WTC11 (cell line): ENCODE data around the gene OR51D1. TPM values are rescaled to one million over a fixed set of nuclear protein-coding genes. Genes with fewer than 3 reads are reported as not detected.

ENCODE experiments used
- ATAC-seq: fragments of 200-7000 bp; cut with Tn5 transposase; 2 replicates; pipeline ENCODE4 v1.10.0; 2021; ENCODE audit warnings: mild to moderate bottlenecking, moderate library complexity
- CTCF ChIA-PET: fragments of 300-600 bp; sonication (Branson Sonifier 250); formaldehyde crosslinking; loops from one replicate; lab custom pipeline; 2021; ENCODE audit warnings: antibody characterized with exemption; lab: Charles Lee
- POLR2A ChIA-PET: fragments of 350-600 bp; sonication (Branson Sonifier 250); formaldehyde crosslinking; loops from one replicate; lab custom pipeline; 2021; ENCODE audit warnings: antibody characterized with exemption; lab: Charles Lee
- DNase-seq: peaks from one replicate; pipeline ENCODE4 v3.0.0; 2021; ENCODE audit warnings: low spot score
- H3K27ac Mint-ChIP-seq: 2 replicates; pipeline ENCODE4 v1.8.0; 2021; ENCODE audit warnings: mixed read lengths
- H3K27me3 Mint-ChIP-seq: 2 replicates; pipeline ENCODE4 v1.8.0; 2021; ENCODE audit warnings: low read depth, mild to moderate bottlenecking, moderate library complexity, mixed read lengths
- H3K36me3 Mint-ChIP-seq: 2 replicates; pipeline ENCODE4 v1.8.0; 2021; ENCODE audit warnings: mixed read lengths
- H3K4me1 Mint-ChIP-seq: 2 replicates; pipeline ENCODE4 v1.8.0; 2022; ENCODE audit warnings: mixed read lengths
- H3K4me3 Mint-ChIP-seq: 2 replicates; pipeline ENCODE4 v1.8.0; 2021; ENCODE audit warnings: mild to moderate bottlenecking, moderate library complexity, mixed read lengths
- H3K9me3 Mint-ChIP-seq: 2 replicates; pipeline ENCODE4 v1.8.0; 2021; ENCODE audit warnings: mixed read lengths
- CREB1 ChIP-seq: sonication (generic); formaldehyde crosslinking; IDR thresholded peaks from 2 replicates; pipeline ENCODE4 v1.8.0; 2023; ENCODE audit warnings: mild to moderate bottlenecking, missing genetic modification reagents
- ELF4 ChIP-seq: sonication (generic); formaldehyde crosslinking; IDR thresholded peaks from 2 replicates; pipeline ENCODE4 v1.8.1; 2022; ENCODE audit warnings: low read depth, mild to moderate bottlenecking, moderate library complexity, missing genetic modification reagents
- ETV6 ChIP-seq: sonication (generic); formaldehyde crosslinking; IDR thresholded peaks from 2 replicates; pipeline ENCODE4 v1.8.1; 2022; ENCODE audit warnings: mild to moderate bottlenecking, missing genetic modification reagents
- FOXJ3 ChIP-seq: sonication (generic); formaldehyde crosslinking; IDR thresholded peaks from 2 replicates; pipeline ENCODE4 v1.9.0; 2021; ENCODE audit warnings: missing genetic modification reagents, mild to moderate bottlenecking, borderline replicate concordance
- GABPB1 ChIP-seq: sonication (generic); formaldehyde crosslinking; IDR thresholded peaks from 2 replicates; pipeline ENCODE4 v1.8.1; 2023; ENCODE audit warnings: mild to moderate bottlenecking, missing genetic modification reagents
- IRF2 ChIP-seq: sonication (generic); formaldehyde crosslinking; IDR thresholded peaks from 2 replicates; pipeline ENCODE4 v1.8.0; 2022; ENCODE audit warnings: low read depth, missing genetic modification reagents, borderline replicate concordance
- OVOL2 ChIP-seq: fragments of 250-450 bp; sonication (Bioruptor Pico); IDR thresholded peaks from 2 replicates; pipeline ENCODE4 v1.9.0; 2021; ENCODE audit warnings: mild to moderate bottlenecking, borderline replicate concordance
- SMAD3 ChIP-seq: sonication (generic); formaldehyde crosslinking; IDR thresholded peaks from 2 replicates; pipeline ENCODE4 v1.8.0; 2022; ENCODE audit warnings: missing genetic modification reagents, mild to moderate bottlenecking, borderline replicate concordance
- TCF7 ChIP-seq: sonication (generic); formaldehyde crosslinking; IDR thresholded peaks from 2 replicates; pipeline ENCODE4 v1.8.0; 2022; ENCODE audit warnings: mild to moderate bottlenecking, low read depth, missing genetic modification reagents, moderate library complexity
- ZNF263 ChIP-seq: sonication (generic); formaldehyde crosslinking; IDR thresholded peaks from 2 replicates; pipeline ENCODE4 v1.8.1; 2022; ENCODE audit warnings: low read depth, mild to moderate bottlenecking, moderate library complexity, missing genetic modification reagents
- ZNF317 ChIP-seq: sonication (generic); formaldehyde crosslinking; IDR thresholded peaks from 2 replicates; pipeline ENCODE4 v1.8.1; 2023; ENCODE audit warnings: low read depth, mild to moderate bottlenecking, moderate library complexity, missing genetic modification reagents, borderline replicate concordance
- total RNA-seq: library from RNA; stranded (reverse); gene quantifications from 3 replicates; pipeline ENCODE4 v1.2.3, GENCODE V29; 2021
- TF ChIP-seq, protein P1 (sequence below): sonication (generic); formaldehyde crosslinking; IDR thresholded peaks from 2 replicates; pipeline ENCODE4 v1.8.1; 2022; ENCODE audit warnings: mild to moderate bottlenecking, missing genetic modification reagents, moderate library complexity, borderline replicate concordance
- TF ChIP-seq, protein P2 (sequence below): sonication (generic); formaldehyde crosslinking; IDR thresholded peaks from 2 replicates; pipeline ENCODE4 v1.8.0; 2022; ENCODE audit warnings: mild to moderate bottlenecking, missing genetic modification reagents
- TF ChIP-seq, protein P3 (sequence below): sonication (generic); formaldehyde crosslinking; IDR thresholded peaks from 2 replicates; pipeline ENCODE4 v1.8.1; 2023; ENCODE audit warnings: mild to moderate bottlenecking, missing genetic modification reagents, borderline replicate concordance
- TF ChIP-seq, protein P4 (sequence below): fragments of 250-450 bp; sonication (Bioruptor Pico); IDR thresholded peaks from 2 replicates; pipeline ENCODE4 v1.9.0; 2021; ENCODE audit warnings: mild to moderate bottlenecking
- TF ChIP-seq, protein P5 (sequence below): sonication (generic); formaldehyde crosslinking; IDR thresholded peaks from 2 replicates; pipeline ENCODE4 v1.8.1; 2023; ENCODE audit warnings: mild to moderate bottlenecking, missing genetic modification reagents, moderate library complexity
- TF ChIP-seq, protein P6 (sequence below): sonication (generic); formaldehyde crosslinking; conservative IDR thresholded peaks from 2 replicates; pipeline ENCODE4 v1.8.1; 2022; ENCODE audit warnings: mild to moderate bottlenecking, missing genetic modification reagents
- TF ChIP-seq, protein P7 (sequence below): sonication (generic); formaldehyde crosslinking; IDR thresholded peaks from 2 replicates; pipeline ENCODE4 v1.8.0; 2023; ENCODE audit warnings: mild to moderate bottlenecking, missing genetic modification reagents
- TF ChIP-seq, protein P8 (sequence below): sonication (generic); formaldehyde crosslinking; IDR thresholded peaks from 2 replicates; pipeline ENCODE4 v1.8.1; 2022; ENCODE audit warnings: mild to moderate bottlenecking, moderate library complexity, missing genetic modification reagents
- TF ChIP-seq, protein P9 (sequence below): sonication (generic); formaldehyde crosslinking; IDR thresholded peaks from 2 replicates; pipeline ENCODE4 v1.8.1; 2022; ENCODE audit warnings: low read depth, missing genetic modification reagents, borderline replicate concordance

Gene OR51D1
- total RNA-seq, 1 experiment from 2014 or later, result not detected

DNA sequence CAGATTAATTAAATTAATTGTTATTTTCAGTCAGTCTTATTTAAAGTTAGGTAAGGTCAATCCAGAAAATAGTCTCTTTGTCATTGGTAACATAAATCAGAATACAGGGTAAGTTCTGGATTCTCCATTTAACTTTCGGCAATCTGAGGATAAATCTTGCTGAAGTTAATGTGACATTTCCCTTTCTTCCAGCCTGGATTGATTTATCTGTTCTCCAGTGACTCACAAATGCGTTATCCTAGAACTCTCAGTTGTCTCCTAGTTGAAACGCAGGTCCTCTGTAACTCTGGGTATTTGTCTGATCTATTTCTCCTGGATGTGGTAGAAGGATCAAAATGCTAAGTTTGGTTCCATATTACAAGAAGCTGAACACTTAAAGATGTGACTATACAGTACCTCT lies 27.5 kb downstream of the OR51D1 start (continued):
- TF ChIP-seq GABPB1 (CRISPR knock-in tag), result no peak
- no peak for TF ChIP-seq ZNF263
- TF ChIP-seq, protein P1, sequence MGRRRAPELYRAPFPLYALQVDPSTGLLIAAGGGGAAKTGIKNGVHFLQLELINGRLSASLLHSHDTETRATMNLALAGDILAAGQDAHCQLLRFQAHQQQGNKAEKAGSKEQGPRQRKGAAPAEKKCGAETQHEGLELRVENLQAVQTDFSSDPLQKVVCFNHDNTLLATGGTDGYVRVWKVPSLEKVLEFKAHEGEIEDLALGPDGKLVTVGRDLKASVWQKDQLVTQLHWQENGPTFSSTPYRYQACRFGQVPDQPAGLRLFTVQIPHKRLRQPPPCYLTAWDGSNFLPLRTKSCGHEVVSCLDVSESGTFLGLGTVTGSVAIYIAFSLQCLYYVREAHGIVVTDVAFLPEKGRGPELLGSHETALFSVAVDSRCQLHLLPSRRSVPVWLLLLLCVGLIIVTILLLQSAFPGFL (CRISPR knock-in tag), result no peak
- TF ChIP-seq, protein P2, sequence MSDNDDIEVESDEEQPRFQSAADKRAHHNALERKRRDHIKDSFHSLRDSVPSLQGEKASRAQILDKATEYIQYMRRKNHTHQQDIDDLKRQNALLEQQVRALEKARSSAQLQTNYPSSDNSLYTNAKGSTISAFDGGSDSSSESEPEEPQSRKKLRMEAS (CRISPR knock-in tag), result no peak
- TF ChIP-seq, all 79 proteins: peak for 0

DNA sequence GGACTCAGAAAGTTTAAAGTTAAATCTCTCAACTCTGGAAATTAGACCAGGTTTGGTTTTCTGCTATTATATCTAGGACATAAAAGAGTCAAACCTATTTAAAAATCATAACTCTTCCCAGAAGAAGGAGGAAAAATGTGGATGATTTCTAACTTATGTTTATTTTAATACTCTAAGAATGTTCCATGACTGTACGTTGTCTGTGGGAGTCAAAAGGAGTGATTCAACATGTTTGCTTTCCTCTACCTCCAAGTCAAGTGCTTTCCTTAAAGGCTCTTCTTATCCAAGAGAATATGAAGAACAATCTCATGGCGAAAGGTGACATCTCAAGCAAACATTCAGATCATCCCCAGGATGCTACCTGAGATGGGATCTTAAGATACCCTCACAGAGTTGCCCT lies 28.1 kb downstream of the OR51D1 start:
- H3K4me1 Mint-ChIP-seq, result peaks cover 12% of the 10 kb centered on the region
- DNase-seq (no peak), ATAC-seq (no peak)
- H3K36me3 Mint-ChIP-seq, result no peaks in the 10 kb centered on the region
- ChIA-PET POLR2A (no interaction called here), CTCF (no interaction called here)
- H3K4me3 Mint-ChIP-seq, result no peak overlapping the region
- no peaks in the 10 kb centered on the region for H3K27me3 Mint-ChIP-seq
- H3K9me3 Mint-ChIP-seq, result no peaks in the 10 kb centered on the region
- no peak overlapping the region for H3K27ac Mint-ChIP-seq
- no peak for TF ChIP-seq CREB1
- TF ChIP-seq, protein P3, sequence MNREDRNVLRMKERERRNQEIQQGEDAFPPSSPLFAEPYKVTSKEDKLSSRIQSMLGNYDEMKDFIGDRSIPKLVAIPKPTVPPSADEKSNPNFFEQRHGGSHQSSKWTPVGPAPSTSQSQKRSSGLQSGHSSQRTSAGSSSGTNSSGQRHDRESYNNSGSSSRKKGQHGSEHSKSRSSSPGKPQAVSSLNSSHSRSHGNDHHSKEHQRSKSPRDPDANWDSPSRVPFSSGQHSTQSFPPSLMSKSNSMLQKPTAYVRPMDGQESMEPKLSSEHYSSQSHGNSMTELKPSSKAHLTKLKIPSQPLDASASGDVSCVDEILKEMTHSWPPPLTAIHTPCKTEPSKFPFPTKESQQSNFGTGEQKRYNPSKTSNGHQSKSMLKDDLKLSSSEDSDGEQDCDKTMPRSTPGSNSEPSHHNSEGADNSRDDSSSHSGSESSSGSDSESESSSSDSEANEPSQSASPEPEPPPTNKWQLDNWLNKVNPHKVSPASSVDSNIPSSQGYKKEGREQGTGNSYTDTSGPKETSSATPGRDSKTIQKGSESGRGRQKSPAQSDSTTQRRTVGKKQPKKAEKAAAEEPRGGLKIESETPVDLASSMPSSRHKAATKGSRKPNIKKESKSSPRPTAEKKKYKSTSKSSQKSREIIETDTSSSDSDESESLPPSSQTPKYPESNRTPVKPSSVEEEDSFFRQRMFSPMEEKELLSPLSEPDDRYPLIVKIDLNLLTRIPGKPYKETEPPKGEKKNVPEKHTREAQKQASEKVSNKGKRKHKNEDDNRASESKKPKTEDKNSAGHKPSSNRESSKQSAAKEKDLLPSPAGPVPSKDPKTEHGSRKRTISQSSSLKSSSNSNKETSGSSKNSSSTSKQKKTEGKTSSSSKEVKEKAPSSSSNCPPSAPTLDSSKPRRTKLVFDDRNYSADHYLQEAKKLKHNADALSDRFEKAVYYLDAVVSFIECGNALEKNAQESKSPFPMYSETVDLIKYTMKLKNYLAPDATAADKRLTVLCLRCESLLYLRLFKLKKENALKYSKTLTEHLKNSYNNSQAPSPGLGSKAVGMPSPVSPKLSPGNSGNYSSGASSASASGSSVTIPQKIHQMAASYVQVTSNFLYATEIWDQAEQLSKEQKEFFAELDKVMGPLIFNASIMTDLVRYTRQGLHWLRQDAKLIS, result no peak
- no peak for TF ChIP-seq ELF4
- TF ChIP-seq TCF7 (CRISPR knock-in tag), result no peak
- TF ChIP-seq, protein P4, sequence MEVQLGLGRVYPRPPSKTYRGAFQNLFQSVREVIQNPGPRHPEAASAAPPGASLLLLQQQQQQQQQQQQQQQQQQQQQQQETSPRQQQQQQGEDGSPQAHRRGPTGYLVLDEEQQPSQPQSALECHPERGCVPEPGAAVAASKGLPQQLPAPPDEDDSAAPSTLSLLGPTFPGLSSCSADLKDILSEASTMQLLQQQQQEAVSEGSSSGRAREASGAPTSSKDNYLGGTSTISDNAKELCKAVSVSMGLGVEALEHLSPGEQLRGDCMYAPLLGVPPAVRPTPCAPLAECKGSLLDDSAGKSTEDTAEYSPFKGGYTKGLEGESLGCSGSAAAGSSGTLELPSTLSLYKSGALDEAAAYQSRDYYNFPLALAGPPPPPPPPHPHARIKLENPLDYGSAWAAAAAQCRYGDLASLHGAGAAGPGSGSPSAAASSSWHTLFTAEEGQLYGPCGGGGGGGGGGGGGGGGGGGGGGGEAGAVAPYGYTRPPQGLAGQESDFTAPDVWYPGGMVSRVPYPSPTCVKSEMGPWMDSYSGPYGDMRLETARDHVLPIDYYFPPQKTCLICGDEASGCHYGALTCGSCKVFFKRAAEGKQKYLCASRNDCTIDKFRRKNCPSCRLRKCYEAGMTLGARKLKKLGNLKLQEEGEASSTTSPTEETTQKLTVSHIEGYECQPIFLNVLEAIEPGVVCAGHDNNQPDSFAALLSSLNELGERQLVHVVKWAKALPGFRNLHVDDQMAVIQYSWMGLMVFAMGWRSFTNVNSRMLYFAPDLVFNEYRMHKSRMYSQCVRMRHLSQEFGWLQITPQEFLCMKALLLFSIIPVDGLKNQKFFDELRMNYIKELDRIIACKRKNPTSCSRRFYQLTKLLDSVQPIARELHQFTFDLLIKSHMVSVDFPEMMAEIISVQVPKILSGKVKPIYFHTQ (CRISPR knock-in tag), result no peak
- TF ChIP-seq, protein P5, sequence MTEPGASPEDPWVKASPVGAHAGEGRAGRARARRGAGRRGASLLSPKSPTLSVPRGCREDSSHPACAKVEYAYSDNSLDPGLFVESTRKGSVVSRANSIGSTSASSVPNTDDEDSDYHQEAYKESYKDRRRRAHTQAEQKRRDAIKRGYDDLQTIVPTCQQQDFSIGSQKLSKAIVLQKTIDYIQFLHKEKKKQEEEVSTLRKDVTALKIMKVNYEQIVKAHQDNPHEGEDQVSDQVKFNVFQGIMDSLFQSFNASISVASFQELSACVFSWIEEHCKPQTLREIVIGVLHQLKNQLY (CRISPR knock-in tag), result no peak
- TF ChIP-seq, protein P6, sequence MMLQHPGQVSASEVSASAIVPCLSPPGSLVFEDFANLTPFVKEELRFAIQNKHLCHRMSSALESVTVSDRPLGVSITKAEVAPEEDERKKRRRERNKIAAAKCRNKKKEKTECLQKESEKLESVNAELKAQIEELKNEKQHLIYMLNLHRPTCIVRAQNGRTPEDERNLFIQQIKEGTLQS (CRISPR knock-in tag), result no peak
- TF ChIP-seq, protein P7, sequence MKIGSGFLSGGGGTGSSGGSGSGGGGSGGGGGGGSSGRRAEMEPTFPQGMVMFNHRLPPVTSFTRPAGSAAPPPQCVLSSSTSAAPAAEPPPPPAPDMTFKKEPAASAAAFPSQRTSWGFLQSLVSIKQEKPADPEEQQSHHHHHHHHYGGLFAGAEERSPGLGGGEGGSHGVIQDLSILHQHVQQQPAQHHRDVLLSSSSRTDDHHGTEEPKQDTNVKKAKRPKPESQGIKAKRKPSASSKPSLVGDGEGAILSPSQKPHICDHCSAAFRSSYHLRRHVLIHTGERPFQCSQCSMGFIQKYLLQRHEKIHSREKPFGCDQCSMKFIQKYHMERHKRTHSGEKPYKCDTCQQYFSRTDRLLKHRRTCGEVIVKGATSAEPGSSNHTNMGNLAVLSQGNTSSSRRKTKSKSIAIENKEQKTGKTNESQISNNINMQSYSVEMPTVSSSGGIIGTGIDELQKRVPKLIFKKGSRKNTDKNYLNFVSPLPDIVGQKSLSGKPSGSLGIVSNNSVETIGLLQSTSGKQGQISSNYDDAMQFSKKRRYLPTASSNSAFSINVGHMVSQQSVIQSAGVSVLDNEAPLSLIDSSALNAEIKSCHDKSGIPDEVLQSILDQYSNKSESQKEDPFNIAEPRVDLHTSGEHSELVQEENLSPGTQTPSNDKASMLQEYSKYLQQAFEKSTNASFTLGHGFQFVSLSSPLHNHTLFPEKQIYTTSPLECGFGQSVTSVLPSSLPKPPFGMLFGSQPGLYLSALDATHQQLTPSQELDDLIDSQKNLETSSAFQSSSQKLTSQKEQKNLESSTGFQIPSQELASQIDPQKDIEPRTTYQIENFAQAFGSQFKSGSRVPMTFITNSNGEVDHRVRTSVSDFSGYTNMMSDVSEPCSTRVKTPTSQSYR (CRISPR knock-in tag), result no peak
- no peak for TF ChIP-seq OVOL2 (CRISPR knock-in tag)
- no peak for TF ChIP-seq FOXJ3 (CRISPR knock-in tag)
- TF ChIP-seq GABPB1 (CRISPR knock-in tag), result no peak
- TF ChIP-seq ETV6 (CRISPR knock-in tag), result no peak
- no peak for TF ChIP-seq IRF2
- no peak for TF ChIP-seq ZNF263
- TF ChIP-seq, protein P8, sequence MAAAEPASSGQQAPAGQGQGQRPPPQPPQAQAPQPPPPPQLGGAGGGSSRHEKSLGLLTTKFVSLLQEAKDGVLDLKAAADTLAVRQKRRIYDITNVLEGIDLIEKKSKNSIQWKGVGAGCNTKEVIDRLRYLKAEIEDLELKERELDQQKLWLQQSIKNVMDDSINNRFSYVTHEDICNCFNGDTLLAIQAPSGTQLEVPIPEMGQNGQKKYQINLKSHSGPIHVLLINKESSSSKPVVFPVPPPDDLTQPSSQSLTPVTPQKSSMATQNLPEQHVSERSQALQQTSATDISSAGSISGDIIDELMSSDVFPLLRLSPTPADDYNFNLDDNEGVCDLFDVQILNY, result no peak
- TF ChIP-seq, protein P9, sequence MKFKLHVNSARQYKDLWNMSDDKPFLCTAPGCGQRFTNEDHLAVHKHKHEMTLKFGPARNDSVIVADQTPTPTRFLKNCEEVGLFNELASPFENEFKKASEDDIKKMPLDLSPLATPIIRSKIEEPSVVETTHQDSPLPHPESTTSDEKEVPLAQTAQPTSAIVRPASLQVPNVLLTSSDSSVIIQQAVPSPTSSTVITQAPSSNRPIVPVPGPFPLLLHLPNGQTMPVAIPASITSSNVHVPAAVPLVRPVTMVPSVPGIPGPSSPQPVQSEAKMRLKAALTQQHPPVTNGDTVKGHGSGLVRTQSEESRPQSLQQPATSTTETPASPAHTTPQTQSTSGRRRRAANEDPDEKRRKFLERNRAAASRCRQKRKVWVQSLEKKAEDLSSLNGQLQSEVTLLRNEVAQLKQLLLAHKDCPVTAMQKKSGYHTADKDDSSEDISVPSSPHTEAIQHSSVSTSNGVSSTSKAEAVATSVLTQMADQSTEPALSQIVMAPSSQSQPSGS (CRISPR knock-in tag), result no peak
- no peak for TF ChIP-seq ZNF317 (CRISPR knock-in tag)
- no peak for TF ChIP-seq SMAD3
